NCI-H128 (cell line): ENCODE results near the gene LKAAEAR1.

ENCODE experiments used
- DNase-seq: peaks from one replicate; lab custom pipeline; 2025; ENCODE audit not compliant: unreplicated experiment; lab: John Stamatoyannopoulos, UW

The LKAAEAR1 gene

DNA sequence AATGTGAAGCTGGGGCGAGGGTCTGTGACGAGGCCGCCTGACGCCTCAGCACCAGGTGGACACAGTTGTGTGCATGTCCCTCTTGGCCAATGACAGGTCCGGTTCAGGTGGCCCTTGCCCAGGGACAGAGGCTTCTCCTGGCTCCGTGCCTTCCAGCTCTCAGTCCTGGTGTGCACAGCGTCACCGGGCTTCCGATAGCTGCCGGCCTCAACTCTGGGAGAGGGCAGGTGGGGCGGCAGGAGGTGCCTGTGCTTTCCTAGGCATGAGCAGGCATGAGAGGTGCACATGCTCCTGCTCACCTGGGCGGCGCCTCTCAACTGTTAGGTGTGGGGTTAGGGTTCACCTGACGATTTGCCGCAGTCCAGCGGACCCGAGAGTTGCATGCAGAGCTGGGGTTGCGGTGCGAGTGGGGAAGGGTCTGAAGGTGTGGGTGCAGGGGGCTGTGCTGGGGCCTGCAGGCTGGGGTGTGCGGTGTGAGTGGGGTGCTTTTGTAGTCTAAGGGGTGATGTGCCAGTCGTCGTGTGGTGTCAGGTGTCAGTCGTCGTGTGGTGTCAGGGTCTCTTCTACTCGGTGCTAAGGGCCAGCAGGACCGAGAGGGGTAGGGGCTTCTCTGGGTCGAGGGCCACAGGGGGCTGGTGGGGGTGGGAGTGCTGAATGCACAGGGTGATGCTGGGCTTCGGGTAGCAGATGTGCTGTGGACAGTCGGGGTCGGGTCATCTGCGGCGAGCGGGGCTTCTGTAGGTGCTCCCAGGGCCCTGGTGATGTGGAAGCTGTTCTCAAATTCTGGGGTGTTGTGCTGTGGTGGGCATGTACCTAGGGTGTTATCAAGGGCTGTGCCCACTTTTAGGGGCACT lies 31.0 kb downstream of the LKAAEAR1 start:
- no peak for DNase-seq

DNA sequence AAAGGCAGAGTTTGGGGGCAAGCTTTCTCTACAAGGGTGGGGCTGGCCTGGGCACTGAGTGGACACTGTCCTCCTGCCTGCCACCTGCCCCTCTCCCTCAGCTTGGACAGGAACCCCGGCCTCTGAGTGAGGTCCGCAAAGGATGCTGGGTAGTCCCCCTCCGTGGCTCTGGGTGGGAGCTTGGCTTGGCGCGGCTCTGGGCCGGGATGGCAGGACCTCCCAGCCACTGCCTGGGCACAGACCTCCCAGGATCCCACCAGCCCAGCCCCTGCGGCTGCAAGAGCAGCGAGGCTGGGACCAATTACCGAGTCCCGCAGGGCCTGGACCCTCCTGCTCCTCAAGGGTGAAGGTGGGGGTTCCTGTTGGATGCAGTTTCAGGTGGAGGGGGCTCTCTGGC lies 31.9 kb downstream of the LKAAEAR1 start:
- DNase-seq, result no peak

DNA sequence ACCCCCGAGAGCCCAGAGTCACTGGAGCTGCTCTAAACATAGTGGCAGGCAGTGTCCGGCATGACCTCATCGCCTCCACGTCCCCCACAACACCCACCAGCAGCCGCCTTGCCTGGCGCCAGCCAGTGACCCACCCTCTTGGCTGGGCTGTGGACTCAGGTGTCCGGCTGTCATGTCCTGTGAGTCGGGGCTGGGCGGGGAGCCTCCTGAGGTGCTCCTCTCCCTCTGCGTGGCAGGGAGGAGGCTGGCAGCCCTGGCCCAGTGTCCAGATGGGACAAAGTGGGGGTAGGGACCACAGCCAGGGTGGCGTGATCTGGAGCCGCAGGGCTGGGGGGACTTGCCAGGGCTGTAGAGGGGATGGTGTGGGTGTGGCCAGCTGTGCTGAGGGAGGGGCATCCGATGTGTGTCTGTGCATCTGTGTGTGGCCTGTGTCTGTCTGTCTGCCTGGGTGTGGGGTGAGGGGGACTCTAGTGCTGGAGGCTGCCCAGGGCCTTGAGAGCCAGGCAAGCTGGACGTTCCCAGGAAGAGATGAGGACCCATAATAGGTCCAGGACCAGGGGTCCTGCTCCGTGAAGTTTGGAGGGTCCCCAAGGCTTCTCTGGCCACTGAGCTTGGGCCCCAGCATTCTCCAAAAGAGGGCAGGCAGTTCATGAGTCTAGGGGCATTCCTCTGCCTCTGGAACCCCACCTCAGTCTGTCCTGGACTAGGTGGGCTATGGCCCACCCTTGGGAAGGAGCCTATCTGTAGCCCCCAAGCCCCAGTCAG lies 32.5 kb downstream of the LKAAEAR1 start:
- DNase-seq, result no peak

DNA sequence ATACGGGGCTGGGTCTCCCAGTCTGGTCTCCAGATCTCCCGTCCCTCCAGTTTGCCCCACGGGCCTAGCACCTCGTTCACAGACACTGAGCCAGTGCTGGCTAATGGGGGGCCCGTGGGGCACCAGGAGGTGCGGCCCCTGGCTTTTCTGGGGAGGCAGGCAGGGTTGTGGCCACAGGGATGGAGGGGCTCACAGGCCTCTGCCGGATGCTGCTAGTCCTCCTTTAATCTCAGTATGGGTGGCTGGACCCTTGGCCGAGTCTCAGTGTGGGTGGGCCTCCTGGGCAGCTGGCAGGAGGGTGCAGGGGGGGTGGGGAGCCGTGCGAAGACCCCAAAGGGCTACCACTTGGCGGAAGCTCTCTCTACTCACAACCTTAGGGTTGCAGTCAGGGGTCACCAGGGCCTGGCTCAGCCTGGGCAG lies 33.2 kb downstream of the LKAAEAR1 start:
- DNase-seq, result no peak

DNA sequence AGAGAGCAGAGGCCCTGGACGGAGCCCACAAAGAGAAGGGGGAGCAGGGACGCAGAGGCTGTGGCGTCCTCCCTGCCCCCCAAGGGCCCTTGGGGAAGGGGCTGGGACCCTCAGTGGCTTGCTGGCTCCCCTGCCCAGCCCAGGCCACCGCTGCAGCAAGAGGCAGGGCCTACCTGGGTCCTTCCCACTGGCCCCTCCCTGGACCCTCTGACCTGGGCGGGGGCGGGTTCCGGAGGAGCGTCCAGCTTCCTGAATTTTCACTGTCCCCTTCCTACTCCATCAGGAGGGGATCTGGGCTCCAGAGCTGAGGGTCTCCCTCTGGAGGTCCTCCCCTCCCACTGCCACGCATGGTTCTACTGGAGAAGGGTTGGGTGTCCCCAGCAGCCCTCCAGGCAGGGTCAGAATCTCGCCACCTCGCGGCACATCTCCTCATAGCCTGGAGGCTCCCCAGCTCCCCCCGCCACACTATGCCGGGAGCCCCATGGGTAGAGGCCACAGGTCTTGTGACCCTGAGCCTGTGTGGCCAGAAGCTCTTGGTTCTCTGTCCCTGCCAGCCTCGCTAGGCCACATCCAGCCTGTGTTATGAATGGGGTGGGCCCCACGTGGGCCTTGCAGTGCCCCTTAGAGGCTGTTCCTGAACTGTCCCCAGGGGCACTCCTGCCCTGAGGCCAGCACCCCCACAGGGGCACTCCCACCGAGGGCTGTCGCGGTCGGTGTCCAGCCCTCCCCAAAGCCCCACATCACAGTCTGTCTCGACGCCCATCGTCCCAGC lies 33.8 kb downstream of the LKAAEAR1 start:
- DNase-seq, result no peak

DNA sequence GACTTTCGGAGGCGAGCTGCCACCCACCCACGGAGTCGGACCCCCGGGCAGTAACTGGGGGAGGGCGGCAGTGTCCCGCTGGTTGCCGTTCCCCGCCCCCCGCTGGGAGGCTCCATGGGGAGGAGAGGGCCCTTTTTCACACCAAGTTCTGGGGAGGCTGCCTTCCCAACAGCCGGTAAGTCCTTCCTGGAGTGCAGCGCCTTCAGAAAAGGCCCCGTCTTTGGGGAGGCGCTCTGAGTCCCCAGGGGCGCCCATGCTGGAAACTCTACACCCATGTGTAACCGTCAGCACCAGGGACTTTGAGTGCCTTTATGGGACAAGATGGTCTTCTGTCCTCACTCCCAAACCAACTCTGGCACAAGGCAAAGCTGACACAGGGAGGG lies 34.3 kb downstream of the LKAAEAR1 start:
- no peak for DNase-seq

DNA sequence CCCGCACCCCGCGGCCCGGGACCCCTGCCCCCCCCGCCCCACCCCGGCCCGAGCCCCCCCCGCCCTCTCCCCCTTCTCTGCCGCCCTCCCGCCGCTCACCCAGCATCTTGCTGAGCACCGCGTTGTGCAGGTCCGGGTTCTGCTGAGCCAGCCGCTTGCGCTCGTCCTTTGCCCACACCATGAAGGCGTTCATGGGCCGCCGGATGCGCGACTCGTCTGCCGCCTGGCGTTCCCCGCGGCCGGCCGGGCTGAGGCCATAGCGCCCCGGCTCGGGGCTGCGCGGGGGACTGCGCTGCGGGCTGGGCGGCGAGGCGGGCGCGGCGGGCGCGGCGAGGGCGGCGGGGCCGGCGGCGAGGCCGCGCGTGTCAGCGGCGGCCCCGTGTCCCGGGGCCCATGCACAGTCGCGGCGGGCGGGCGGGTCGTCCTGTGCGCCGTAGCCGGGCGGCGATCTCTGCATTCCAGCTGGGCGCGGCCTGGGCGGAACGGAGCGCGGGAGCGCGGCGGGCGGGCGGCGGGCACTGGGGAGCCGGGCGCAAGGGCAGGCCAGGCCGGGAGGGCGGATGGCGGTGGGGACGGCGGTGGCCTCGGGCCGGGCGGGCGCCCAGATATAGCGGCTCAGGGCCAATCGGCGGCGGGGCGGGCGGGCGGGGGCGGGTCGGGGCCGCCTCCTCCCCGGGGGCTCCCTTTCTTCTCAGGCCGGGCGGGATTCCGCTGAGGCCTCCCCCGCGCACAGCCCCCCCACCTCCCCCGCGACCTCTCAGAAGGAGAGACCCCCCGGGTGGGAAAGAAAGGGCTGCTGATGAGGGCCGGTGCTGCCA lies 34.9 kb downstream of the LKAAEAR1 start, which contains the start of gene SOX18:
Gene SOX18, minus strand, starts transcription at position 580 of the 818 bp plus-strand sequence. Its CDS starts 123 bp downstream, at position 457.
- DNase-seq, result no peak

DNA sequence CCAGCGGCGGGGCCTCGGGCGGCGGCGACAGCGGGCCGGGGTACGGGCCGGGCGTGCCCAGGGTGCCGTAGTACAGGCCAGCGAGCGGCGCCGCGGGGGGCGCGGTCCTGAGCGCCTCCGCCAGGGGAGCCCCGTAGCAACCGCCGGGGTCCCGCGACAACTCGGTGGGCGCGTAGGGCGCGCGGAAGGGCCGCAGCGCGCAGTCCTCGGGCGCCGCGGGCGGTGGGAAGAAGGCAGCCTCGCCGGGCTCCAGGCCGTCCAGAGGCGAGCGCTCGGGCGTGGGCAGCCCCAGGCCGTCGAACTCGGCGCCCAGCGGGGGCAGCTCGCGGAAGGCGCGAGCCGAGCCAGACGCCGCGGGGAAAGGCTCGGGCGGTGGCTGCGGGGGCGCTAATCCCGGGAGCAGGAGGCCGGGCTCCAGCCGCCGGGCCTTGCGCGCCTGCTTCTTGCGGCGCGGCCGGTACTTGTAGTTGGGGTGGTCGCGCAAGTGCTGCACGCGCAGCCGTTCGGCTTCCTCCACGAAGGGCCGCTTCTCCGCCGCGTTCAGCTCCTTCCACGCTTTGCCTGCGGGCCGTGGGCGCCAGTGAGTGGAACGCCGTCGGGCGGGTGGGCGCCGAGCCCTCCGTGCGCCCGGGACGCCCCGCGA lies 35.7 kb downstream of the LKAAEAR1 start:
- no peak for DNase-seq

DNA sequence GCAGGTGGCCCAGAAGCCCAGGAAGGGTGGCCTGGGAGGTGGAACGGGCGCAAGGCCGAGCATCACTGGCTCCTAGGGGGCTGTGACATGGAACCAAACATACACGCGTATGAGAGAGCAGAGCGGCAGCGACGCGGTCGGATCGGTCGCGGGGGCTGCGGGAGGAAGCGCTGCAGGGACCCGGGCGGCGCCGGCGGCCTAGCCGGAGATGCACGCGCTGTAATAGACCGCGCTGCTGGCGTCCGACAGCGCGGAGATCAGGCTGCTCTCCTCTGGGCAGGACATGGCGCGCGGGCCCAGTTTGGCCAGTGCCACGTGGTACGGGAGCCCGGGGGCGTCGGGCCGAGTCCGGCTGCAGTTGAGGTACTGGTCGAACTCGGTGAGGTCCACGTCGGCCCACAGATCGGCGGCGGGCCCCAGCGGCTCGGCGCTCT lies 36.2 kb downstream of the LKAAEAR1 start:
- DNase-seq, result no peak

DNA sequence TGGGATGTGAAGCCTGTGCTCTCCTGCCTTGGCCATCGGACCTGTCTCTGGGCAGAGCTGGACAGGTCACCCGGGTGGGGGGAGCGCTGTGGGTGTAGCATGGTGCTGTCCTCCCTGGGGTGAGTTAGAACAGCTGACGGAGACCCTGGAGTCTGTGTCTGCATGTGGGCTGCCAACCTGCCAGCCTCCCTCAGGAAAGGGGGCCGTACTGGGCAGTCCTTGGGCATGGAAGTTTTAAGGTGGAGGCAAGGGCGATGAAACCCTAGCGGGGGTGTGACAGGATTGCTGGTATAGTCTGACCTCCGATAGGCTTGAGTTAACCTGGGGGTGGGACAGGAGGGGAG lies 37.2 kb downstream of the LKAAEAR1 start:
- no peak for DNase-seq

DNA sequence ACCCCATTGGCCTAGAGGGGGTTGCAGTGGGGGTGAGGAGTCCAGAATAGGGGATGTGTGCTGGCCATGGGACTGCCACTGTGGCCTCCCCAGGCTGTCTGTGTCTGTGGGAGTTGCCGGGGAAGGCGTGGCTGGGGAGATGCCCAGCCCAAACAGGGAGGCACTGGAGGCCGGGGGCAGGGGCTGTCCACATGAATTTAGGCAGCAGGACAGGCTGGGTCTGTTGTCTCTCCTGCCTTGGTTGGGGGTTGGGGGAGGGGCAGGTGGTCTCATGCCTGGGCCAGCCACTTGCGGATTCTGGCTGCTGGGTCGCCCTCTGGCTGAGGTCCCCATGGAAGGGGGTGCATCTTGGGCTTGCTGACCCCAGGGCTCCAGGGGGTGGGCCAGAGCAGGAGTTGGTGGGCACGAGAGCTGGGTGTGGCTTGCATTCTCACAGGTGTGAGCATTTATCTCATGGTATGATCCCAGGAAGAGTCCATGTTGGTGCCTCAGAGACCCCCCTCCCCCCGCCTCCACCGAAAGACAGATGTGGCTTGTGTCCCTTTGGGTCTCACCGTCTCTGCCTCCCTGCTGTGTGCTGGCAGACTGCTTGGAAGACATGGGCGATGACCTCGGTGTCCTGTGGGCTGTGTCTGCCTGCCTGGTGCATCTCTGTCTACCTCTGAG lies 38.7 kb downstream of the LKAAEAR1 start:
- no peak for DNase-seq

DNA sequence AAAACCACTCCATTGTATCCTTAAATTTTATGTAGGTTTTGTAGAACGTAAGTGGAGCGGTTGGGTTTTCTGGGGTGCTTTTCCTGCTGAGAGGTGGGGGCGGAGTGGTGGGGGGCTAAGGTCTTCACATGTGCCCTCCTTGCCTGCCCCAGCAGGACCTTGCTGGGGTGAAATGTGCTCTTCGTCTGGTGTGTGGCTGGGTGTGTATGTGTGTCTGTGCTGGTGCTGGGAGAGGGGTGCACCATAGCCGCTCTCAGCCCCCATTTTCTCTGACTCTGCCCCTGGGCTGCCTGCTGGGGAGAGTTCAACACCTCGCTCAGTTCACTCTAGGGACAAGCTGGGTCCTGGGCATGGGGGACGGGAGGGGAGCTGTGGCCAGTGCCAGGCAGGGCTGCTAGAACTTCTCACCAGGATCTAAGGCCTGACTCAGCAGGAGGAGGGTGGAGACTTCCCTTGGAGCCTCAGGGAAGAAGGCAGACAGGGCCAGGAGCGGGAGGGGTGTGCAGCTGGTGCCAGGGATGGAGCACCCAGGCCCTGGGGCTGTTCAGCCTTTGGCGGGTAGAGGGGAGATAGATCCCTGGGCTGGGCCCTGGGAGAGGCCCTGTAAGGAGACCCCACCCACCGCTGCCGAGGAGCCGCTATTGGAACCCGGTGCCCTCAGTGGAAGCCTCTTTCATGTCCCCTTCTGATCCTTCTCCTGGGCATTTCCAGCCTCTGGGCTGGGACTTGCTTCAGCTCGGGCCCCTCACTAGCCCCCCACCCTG lies 39.5 kb downstream of the LKAAEAR1 start:
- DNase-seq, result no peak

DNA sequence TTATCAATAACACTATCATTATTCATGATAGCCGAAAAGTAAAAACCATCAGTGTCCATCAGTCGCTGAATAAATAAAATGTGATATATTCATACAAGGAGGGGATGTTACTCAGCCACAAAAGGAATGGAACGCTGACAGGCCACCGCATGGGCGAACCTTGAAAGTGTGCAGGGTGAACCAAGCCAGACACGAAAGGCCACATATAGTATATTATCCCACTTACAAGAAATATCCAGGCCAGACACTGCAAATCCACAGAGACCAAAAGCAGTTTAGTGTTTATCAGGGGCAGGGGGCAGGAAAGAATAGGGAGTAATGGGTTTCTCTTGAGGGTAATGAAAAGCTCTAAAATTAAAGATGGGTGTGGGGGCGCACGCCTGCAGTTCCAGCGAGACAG lies 40.4 kb downstream of the LKAAEAR1 start:
- DNase-seq, result no peak

DNA sequence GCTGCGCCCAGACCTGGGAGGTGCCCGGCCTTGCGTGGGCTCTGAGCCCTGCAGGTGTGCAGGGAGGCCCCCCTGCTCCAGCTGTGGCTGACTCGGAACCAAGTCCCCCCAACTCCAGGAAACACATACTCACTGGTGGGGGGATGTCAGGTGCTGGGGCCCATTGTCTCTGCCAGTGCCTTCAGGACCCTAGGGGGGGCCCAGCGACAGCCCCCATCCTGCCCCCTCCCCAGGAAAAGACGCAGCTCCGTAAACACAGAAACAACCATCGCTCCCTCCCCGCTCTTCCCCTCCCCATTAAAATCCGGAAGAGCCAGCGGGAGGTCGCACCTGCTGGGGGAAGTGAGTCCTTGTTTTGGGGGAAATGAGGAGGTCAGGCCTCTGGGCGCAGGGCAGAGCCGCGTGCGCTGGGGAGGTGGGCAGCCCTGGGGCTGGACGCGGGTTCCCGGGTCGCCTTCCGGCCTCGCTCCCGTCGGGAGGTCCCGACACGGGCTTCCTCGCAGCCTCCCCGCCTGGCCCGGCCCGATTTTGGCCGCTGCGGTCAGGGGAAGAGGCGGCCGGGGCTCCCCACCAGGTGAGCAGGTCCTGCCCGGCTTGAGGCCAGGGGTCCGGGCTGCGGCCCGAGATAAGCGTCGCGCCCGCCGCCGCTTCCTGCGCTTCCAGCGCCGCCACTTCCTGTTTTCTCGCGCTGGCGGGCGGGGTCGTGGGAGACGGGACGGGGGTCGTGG lies 42.0 kb downstream of the LKAAEAR1 start:
- no peak for DNase-seq

DNA sequence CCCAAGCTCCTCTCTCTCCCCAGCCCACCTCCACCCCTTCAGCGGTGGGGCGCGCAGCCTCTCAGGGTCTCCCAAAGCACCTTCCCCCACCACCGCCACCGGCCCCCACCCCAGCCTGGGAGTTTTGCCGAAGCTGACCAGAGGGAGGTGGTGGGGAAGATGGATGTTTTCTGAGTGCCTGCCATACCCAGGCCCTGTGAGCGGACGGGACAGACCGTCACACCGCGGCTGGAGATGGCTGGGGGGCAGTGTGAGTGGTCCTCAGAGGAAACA lies 42.5 kb downstream of the LKAAEAR1 start:
- DNase-seq, result no peak

DNA sequence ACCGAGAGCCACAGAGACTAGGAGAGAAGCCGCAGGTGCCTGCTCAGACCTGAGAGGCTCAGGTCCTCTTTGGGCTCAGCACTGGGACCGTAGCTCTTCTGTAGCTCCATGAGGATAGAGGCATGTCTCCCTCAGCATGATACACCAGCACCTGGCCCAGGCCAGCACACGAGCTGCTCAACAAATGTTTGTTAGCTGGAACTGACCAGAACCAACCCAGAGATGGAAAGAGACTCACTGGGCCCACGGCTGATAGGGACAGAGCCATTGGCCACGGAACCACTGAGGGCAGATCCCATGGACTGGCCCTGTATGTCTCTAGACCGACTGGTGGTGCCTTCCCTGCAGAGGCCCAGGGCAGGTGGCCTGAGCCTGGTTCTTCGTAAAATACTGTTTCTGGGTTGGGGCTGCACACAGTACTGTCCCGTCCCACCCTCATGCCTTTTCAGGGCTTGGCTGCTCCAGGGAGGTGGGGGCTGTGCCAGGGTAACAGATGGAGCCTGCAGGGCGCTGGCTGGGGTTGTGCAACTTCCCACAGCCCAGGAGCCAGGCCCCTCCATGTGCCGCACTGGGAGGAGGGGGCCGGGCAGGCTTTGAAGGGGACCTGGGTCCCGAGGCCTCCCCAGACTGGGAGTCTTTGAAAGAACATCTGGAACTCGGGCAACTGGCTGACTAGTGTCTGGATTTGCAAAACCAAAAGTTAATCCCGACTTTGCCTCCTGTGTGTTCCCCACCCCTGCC lies 43.0 kb downstream of the LKAAEAR1 start:
- DNase-seq, result no peak

DNA sequence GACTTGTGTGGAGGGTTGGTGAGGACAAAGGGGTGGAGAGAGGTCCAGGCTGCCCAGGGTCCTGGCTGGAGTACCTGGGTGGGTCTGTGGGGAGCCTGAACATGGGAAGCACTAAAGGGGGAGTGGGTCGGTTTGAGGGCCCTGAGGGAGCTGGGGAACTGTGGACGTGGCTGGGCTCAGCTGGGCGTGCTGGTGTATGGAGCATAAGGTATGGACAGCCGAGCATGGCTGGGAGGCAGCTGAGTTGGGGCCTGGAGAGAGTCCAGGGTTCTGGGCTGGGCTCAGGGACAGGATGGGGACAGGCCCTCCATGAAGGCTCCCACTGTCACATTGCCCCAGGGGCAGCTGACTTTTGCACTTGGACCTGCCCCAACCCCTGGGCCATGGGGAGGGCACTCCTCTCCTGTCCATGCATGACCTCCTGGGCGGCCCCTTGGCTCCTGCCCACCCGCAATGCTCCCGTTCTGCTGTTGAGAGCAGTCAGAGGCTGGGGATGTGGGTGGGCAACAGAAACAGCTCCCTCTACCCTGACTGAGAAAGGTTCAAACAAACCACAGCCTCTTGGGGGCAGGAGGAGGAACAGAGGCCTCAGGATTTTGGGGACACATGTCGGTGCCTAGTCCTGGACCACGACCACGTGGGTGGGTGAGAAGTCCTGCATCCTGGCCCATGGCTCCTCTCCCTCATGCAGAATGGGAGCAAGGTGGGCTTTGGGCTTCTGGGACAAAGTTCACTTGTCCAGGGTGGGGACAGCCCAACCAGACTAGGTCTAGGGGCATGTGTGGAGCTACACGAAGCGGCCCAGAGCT lies 43.8 kb downstream of the LKAAEAR1 start:
- DNase-seq, result no peak
